ENCODE measurements around the gene COL6A1. TPM values are rescaled to one million over a fixed set of nuclear protein-coding genes. Genes with fewer than 3 reads are reported as not detected.

The COL6A1 gene
- total and polyA plus RNA-seq, 2 of the 13 experiments (the other 11 are each of a cell fraction or from before 2014, with no cell fraction given), result 3.1 to 4.8 TPM

- TF ChIP-seq ZNF274 (CRISPR knock-in tag; IDR thresholded peaks at IDR 0.05), result no peak
- no peak for TF ChIP-seq ZNF564 (CRISPR knock-in tag; IDR thresholded peaks at IDR 0.05)
- no peak for TF ChIP-seq ZNF276 (CRISPR knock-in tag; IDR thresholded peaks at IDR 0.05; ENCODE audit: low read depth)
- no peak for TF ChIP-seq IKZF5 (CRISPR knock-in tag; IDR thresholded peaks at IDR 0.05)
- no peak for TF ChIP-seq ZXDC (CRISPR knock-in tag; IDR thresholded peaks at IDR 0.05)
- no peak for TF ChIP-seq SPEN (CRISPR knock-in tag; IDR thresholded peaks at IDR 0.05; ENCODE audit: low read depth)
- TF ChIP-seq PHF20 (CRISPR knock-in tag; IDR thresholded peaks at IDR 0.05), result no peak
- no peak for TF ChIP-seq JDP2 (CRISPR knock-in tag; IDR thresholded peaks at IDR 0.05; ENCODE audit: borderline replicate concordance)
- TF ChIP-seq RFXANK (CRISPR knock-in tag; IDR thresholded peaks at IDR 0.05), result no peak
Observed at GRCh38 chr21:46024141-46024540, 42.6 kb downstream of the COL6A1 start (continued).

All from HepG2 (cell line).